HFFc6 (cell line): ENCODE results near the gene TPST2. TPM values are rescaled to one million over a fixed set of nuclear protein-coding genes. Genes with fewer than 3 reads are reported as not detected.

Experiments
- DNase-seq: peaks from one replicate; pipeline ENCODE4 v3.0.0-alpha.2; 2018
- H3K27ac Mint-ChIP-seq: 2 replicates; pipeline ENCODE4 v1.8.0; 2020; ENCODE audit warnings: mild to moderate bottlenecking, mixed read lengths
- H3K27me3 Mint-ChIP-seq: 2 replicates; pipeline ENCODE4 v1.8.0; 2021; ENCODE audit warnings: mild to moderate bottlenecking, moderate library complexity, mixed read lengths; ENCODE audit not compliant: insufficient read depth
- H3K36me3 Mint-ChIP-seq: 2 replicates; pipeline ENCODE4 v1.8.0; 2021; ENCODE audit warnings: low read depth, mixed read lengths
- H3K4me1 Mint-ChIP-seq: 2 replicates; pipeline ENCODE4 v1.8.0; 2020; ENCODE audit warnings: low read depth, mixed read lengths
- H3K4me3 Mint-ChIP-seq: 2 replicates; pipeline ENCODE4 v1.8.0; 2020; ENCODE audit warnings: mild to moderate bottlenecking, moderate library complexity, mixed read lengths
- H3K9me3 Mint-ChIP-seq: 2 replicates; pipeline ENCODE4 v1.8.0; 2020; ENCODE audit warnings: mild to moderate bottlenecking, mixed read lengths
- total RNA-seq, 6 experiments: library from RNA; stranded (reverse); fragmentation: NEBNext Ultra II Directional; extraction: Animal tissue kit (Norgen Biotek cat#: 25700); gene quantifications; 2 replicates in 1 of 6; 3 replicates in 5 of 6; pipeline ENCODE4 v1.2.3, GENCODE V29; 2021
- TF ChIP-seq, protein P1 (sequence below): fragments of 200-600 bp; sonication (generic); IDR thresholded peaks from 2 replicates; pipeline ENCODE4 v1.5.0; 2021; ENCODE audit warnings: antibody characterized with exemption, mild to moderate bottlenecking

Gene TPST2
- total RNA-seq, 6 experiments from 2014 or later: 66.8 to 75.5 (median 73.8) TPM

DNA sequence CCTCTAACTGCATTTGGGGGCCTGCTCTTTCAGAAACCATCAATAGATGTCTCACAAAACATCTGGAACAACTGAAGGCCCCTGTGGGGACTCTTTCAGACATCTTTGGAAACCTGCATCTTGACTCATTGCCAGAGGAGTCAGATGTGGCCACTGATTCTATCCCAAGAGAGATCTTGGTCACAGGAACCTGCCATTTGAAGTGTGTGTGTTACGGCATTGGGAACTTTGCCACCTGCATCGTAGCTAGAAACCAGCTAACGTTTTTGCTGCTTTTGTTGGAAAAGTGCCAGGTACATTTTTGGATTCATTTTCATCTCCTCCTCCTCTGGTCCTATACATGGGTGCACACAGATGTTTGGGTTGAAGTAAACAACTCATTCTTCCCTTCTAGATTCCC, 101.9 kb downstream of the TPST2 start:
- no peak overlapping the region for H3K27ac Mint-ChIP-seq
- no peaks in the 10 kb centered on the region; the same call in 1 of the 2 replicates for H3K27me3 Mint-ChIP-seq
- no peak overlapping the region for H3K4me3 Mint-ChIP-seq
- H3K9me3 Mint-ChIP-seq: no peaks in the 10 kb centered on the region
- no peak for DNase-seq
- H3K4me1 Mint-ChIP-seq: peaks cover 25% of the 10 kb centered on the region
- TF ChIP-seq, protein P1, sequence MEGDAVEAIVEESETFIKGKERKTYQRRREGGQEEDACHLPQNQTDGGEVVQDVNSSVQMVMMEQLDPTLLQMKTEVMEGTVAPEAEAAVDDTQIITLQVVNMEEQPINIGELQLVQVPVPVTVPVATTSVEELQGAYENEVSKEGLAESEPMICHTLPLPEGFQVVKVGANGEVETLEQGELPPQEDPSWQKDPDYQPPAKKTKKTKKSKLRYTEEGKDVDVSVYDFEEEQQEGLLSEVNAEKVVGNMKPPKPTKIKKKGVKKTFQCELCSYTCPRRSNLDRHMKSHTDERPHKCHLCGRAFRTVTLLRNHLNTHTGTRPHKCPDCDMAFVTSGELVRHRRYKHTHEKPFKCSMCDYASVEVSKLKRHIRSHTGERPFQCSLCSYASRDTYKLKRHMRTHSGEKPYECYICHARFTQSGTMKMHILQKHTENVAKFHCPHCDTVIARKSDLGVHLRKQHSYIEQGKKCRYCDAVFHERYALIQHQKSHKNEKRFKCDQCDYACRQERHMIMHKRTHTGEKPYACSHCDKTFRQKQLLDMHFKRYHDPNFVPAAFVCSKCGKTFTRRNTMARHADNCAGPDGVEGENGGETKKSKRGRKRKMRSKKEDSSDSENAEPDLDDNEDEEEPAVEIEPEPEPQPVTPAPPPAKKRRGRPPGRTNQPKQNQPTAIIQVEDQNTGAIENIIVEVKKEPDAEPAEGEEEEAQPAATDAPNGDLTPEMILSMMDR: no peak
- H3K36me3 Mint-ChIP-seq: peaks cover 14% of the 10 kb centered on the region; the same call in 1 of the 2 replicates

- no peaks in the 10 kb centered on the region for H3K9me3 Mint-ChIP-seq
- no peak overlapping the region; the same call in 1 of the 2 replicates for H3K27ac Mint-ChIP-seq
- peaks cover 41% of the 10 kb centered on the region for H3K4me1 Mint-ChIP-seq
- TF ChIP-seq, protein P1: no peak
- no peaks in the 10 kb centered on the region; the same call in 1 of the 2 replicates for H3K27me3 Mint-ChIP-seq
- H3K36me3 Mint-ChIP-seq: 0 out of 2 replicates have a peak, but pooled peaks cover 4% of the 10 kb centered on the region
- no peak for DNase-seq
- H3K4me3 Mint-ChIP-seq: no peak overlapping the region
Observed at GRCh38 chr22:26486394-26486793, 103.5 kb downstream of the TPST2 start.

GRCh38 chr22:26485806-26486390, 104.0 kb downstream of the TPST2 start:
- no peaks in the 10 kb centered on the region; the same call in 1 of the 2 replicates for H3K27me3 Mint-ChIP-seq
- H3K9me3 Mint-ChIP-seq: no peaks in the 10 kb centered on the region
- DNase-seq: no peak
- peaks cover 46% of the 10 kb centered on the region for H3K4me1 Mint-ChIP-seq
- 0 out of 2 replicates have a peak, but pooled peaks cover 4% of the 10 kb centered on the region for H3K36me3 Mint-ChIP-seq
- H3K4me3 Mint-ChIP-seq: no peak overlapping the region; the same call in 1 of the 2 replicates
- TF ChIP-seq, protein P1: no peak
- H3K27ac Mint-ChIP-seq: peak overlapping the region; percentile 61

GRCh38 chr22:26485013-26485412, 104.9 kb downstream of the TPST2 start:
- H3K9me3 Mint-ChIP-seq: no peaks in the 10 kb centered on the region
- H3K27ac Mint-ChIP-seq: peak overlapping the region; percentile 61
- peak overlapping the region; percentile 92 for H3K4me3 Mint-ChIP-seq
- peaks cover 55% of the 10 kb centered on the region for H3K4me1 Mint-ChIP-seq
- H3K36me3 Mint-ChIP-seq: 0 out of 2 replicates have a peak, but pooled peaks cover 4% of the 10 kb centered on the region
- DNase-seq: no peak
- TF ChIP-seq, protein P1: no peak
- no peaks in the 10 kb centered on the region; the same call in 1 of the 2 replicates for H3K27me3 Mint-ChIP-seq

DNA sequence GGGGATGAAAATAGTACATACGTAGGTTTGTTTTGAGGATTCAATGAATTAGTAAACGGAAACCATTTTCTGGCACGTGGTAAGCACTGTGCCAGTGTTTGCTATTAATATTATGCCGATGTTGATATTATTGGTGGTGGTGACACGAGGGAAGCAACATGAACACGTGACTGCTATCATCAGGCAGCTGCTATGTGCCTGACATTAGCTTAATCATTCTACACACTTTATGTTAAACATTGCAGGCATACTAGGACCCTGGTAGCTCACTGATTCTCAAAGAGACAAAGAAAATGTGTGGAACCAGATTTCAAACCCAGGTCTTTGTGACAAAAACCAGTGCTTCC, 105.6 kb downstream of the TPST2 start:
- peak overlapping the region; percentile 92 for H3K4me3 Mint-ChIP-seq
- H3K27me3 Mint-ChIP-seq: no peaks in the 10 kb centered on the region; the same call in 1 of the 2 replicates
- H3K36me3 Mint-ChIP-seq: 0 out of 2 replicates have a peak, but pooled peaks cover 4% of the 10 kb centered on the region
- no peak for DNase-seq
- peaks cover 62% of the 10 kb centered on the region for H3K4me1 Mint-ChIP-seq
- TF ChIP-seq, protein P1: no peak
- H3K9me3 Mint-ChIP-seq: no peaks in the 10 kb centered on the region
- peak overlapping the region; percentile 82 for H3K27ac Mint-ChIP-seq
